CD4-positive, alpha-beta T cell (primary cell): Measurements from ENCODE around the gene PPARD. TPM values are rescaled to one million over a fixed set of nuclear protein-coding genes. Genes with fewer than 3 reads are reported as not detected.
A peak's percentile ranks its signal among the peaks of the same experiment; 100 is the strongest.

ENCODE experiments used
- ATAC-seq: fragments of 200-7000 bp; cut with Tn5 transposase; one replicate; pipeline ENCODE4 v1.10.0; 2022; ENCODE audit warnings: mild to moderate bottlenecking; ENCODE audit not compliant: poor library complexity
- CTCF ChIA-PET: fragments of 350-600 bp; sonication (Branson Sonifier 250); formaldehyde crosslinking; loops from one replicate; lab custom pipeline; 2021; ENCODE audit warnings: antibody characterized with exemption, inconsistent platforms; lab: Charles Lee
- POLR2A ChIA-PET: fragments of 350-600 bp; sonication (Branson Sonifier 250); formaldehyde crosslinking; loops from one replicate; lab custom pipeline; 2021; ENCODE audit warnings: antibody characterized with exemption, inconsistent platforms; lab: Charles Lee
- DNase-seq, 14 experiments: peaks; one replicate each; pipeline ENCODE4 v3.0.0-alpha.2; 2013 to 2020; ENCODE audit warnings: mixed read lengths in 2 of 14
- H3K27ac ChIP-seq, 2 donors: one replicate each; pipeline versions ENCODE4 v1.5.1 to v1.7.0; 2013; ENCODE audit warnings: low read length in 2 of 2, low read depth in 1 of 2, mild to moderate bottlenecking in 1 of 2
- H3K27me3 ChIP-seq, 2 experiments: 1 replicate in 1 of 2; 2 replicates in 1 of 2; pipeline versions ENCODE4 v1.6.1 to v1.7.0; 2013; ENCODE audit warnings: low read length in 2 of 2, control low read depth in 1 of 2, mild to moderate bottlenecking in 1 of 2, moderate library complexity in 1 of 2; ENCODE audit not compliant: insufficient read depth in 2 of 2, control insufficient read depth in 1 of 2
- H3K36me3 ChIP-seq: one replicate; pipeline ENCODE4 v1.6.1; 2013; ENCODE audit warnings: low read length, control low read depth; ENCODE audit not compliant: insufficient read depth
- H3K4me1 ChIP-seq: one replicate; pipeline ENCODE4 v1.6.1; 2013; ENCODE audit warnings: low read length, control low read depth; ENCODE audit not compliant: insufficient read depth
- H3K4me3 ChIP-seq: one replicate; pipeline ENCODE4 v1.5.1; 2013; ENCODE audit warnings: mild to moderate bottlenecking, low read length, moderate library complexity
- H3K9me3 ChIP-seq, 2 experiments: 1 replicate in 1 of 2; 2 replicates in 1 of 2; pipeline versions ENCODE4 v1.6.1 to v1.7.0; 2013; ENCODE audit warnings: low read length in 2 of 2, mild to moderate bottlenecking in 2 of 2, control low read depth in 1 of 2, moderate library complexity in 1 of 2; ENCODE audit not compliant: control insufficient read depth in 1 of 2, insufficient read depth in 1 of 2
- H3K27ac Mint-ChIP-seq: one replicate; pipeline ENCODE4 v1.8.0; 2020; ENCODE audit warnings: mixed read lengths
- H3K27me3 Mint-ChIP-seq: one replicate; pipeline ENCODE4 v1.8.0; 2021; ENCODE audit warnings: mixed read lengths
- H3K36me3 Mint-ChIP-seq: one replicate; pipeline ENCODE4 v1.8.0; 2021; ENCODE audit warnings: low read depth, mixed read lengths
- H3K4me1 Mint-ChIP-seq: one replicate; pipeline ENCODE4 v1.8.0; 2021; ENCODE audit warnings: low read depth, mixed read lengths
- H3K4me3 Mint-ChIP-seq: one replicate; pipeline ENCODE4 v1.8.0; 2020; ENCODE audit warnings: mild to moderate bottlenecking, mixed read lengths
- H3K9me3 Mint-ChIP-seq: one replicate; pipeline ENCODE4 v1.8.0; 2020; ENCODE audit warnings: mixed read lengths
- CTCF ChIP-seq: fragments of 200-600 bp; IDR thresholded peaks from one replicate; pipeline ENCODE4 v1.8.0; 2022; ENCODE audit warnings: antibody characterized with exemption, mild to moderate bottlenecking
- intact Hi-C, 2 experiments: fragments of 100-400 bp; cut with DNase I in 1 of 2; cut with micrococcal nuclease in 1 of 2; formaldehyde crosslinking; loops; one replicate each; pipeline versions ENCODE4 v1.15.1 to v1.9.0; 2023 to 2025; cut with DNase I, micrococcal nuclease
- polyA plus RNA-seq, 2 donors: library from polyadenylated mRNA; unstranded; fragments of 120-200 nt; gene quantifications; one replicate each; pipeline ENCODE4 v1.2.1, GENCODE V29; 2013
- total RNA-seq, 174 experiments: library from RNA in 2 of 174; stranded (reverse) in 2 of 174; gene quantifications; one replicate each; pipeline ENCODE4 v1.2.3 and lab custom pipeline; 2021 to 2026

Gene PPARD
- total RNA-seq, result 10 to 100 TPM; 34.1 to 37.0 TPM
- 19.4 TPM for polyA plus RNA-seq (2013, experiment 1 of 2)
- polyA plus RNA-seq (2013, experiment 2 of 2), result 22.1 TPM
- total RNA-seq (lab: John Stamatoyannopoulos, UW), result 10.7 to 54.8 (median 27.4) reads per million in 172 experiments

- Histone ChIP-seq H3K9me3 (no peaks in the 10 kb centered on the region), H3K27me3 (no peaks in the 10 kb centered on the region), H3K27ac (peak within 1 kb of the TSS; percentile 70 to 87), H3K36me3 (peaks cover 14% of the 10 kb centered on the region), H3K4me3 (peak within 1 kb of the TSS; percentile 87), H3K4me1 (peaks cover 51% of the 10 kb centered on the region)
- Mint-ChIP-seq H3K9me3 (no peaks in the 10 kb centered on the region), H3K36me3 (peaks cover 51% of the 10 kb centered on the region), H3K27me3 (no peaks in the 10 kb centered on the region), H3K4me3 (peak within 1 kb of the TSS; percentile 98), H3K27ac (peak within 1 kb of the TSS; percentile 89), H3K4me1 (peaks cover 59% of the 10 kb centered on the region)
- CTCF ChIA-PET, result interaction anchor here (0.6 to 4.9 kb wide), 21 partner anchors 9 to 331 kb away, joined by 3 to 73 read pairs (median 5); partner anchors contain the start of genes DEF6, FANCE and RPL10A
- peak; percentile 97 for ATAC-seq
- POLR2A ChIA-PET, result interaction anchor here (0.5 to 4.3 kb wide), 12 partner anchors 10 to 390 kb away, joined by 3 to 28 read pairs (median 4); partner anchors contain the start of genes DEF6, FANCE and RPL10A
- TF ChIP-seq CTCF, result peak; percentile 96
- intact Hi-C loops, result loop anchor here (1.0 to 10.0 kb wide), 7 partner anchors 45 to 395 kb away; partner anchors contain the start of genes ARMC12 (in 2 of the 2), RPL10A (in 2 of the 2) and DEF6 (in 1 of the 2)
- peak; percentile 94 to 98 (median 97) for DNase-seq
These were observed at the start of gene PPARD for GRCh38 chr6:35342258-35343091. PPARD (plus strand) TSS chr6:35342558; CDS start chr6:35411088, 68,530 bp downstream.

DNA sequence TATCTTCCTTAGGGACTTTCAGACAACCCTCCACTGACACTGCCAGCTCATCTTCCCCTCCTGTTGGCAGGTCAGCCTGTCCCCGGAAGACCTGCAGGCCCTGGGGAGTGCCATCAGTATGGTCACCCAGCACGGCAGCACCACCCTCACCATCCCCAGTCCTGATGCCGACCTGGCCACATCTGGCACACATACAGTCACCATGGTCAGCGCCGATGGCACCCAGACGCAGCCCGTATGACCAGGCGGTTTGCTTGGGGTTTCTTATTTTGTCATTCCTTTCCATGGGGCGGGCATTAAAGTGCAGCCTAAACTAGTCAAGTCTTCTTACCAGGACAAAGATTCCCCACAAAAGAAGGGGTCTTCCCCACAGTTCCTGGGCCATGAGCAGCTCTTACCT, 48.7 kb upstream of the PPARD start:
- no peak overlapping the region for H3K27ac ChIP-seq
- Mint-ChIP-seq H3K9me3 (no peaks in the 10 kb centered on the region), H3K27me3 (no peaks in the 10 kb centered on the region), H3K4me3 (no peak overlapping the region), H3K36me3 (peaks cover 85% of the 10 kb centered on the region), H3K4me1 (peaks cover 15% of the 10 kb centered on the region), H3K27ac (no peak overlapping the region)
- no peak overlapping the region for H3K4me3 ChIP-seq
- ATAC-seq, result no peak
- CTCF ChIA-PET, result interaction anchor here (1.3 to 7.9 kb wide), 3 partner anchors 33 to 156 kb away, joined by 5 to 75 read pairs (median 10); partner anchors contain the start of genes FANCE and PPARD
- H3K27me3 ChIP-seq, result no peaks in the 10 kb centered on the region
- H3K4me1 ChIP-seq, result peaks cover 19% of the 10 kb centered on the region
- intact Hi-C loops, result loop anchor here (1.0 to 2.0 kb wide), 3 partner anchors 156 to 444 kb away; partner anchors contain the start of gene ARMC12 (in 2 of the 2)
- no peak for TF ChIP-seq CTCF
- no peaks in the 10 kb centered on the region for H3K9me3 ChIP-seq
- DNase-seq, result no peak
- peaks cover 75% of the 10 kb centered on the region for H3K36me3 ChIP-seq
- POLR2A ChIA-PET, result interaction anchor here (1.2 to 9.2 kb wide), 2 partner anchors 34 to 158 kb away, joined by 3 to 94 read pairs; partner anchors contain the start of gene FANCE

DNA sequence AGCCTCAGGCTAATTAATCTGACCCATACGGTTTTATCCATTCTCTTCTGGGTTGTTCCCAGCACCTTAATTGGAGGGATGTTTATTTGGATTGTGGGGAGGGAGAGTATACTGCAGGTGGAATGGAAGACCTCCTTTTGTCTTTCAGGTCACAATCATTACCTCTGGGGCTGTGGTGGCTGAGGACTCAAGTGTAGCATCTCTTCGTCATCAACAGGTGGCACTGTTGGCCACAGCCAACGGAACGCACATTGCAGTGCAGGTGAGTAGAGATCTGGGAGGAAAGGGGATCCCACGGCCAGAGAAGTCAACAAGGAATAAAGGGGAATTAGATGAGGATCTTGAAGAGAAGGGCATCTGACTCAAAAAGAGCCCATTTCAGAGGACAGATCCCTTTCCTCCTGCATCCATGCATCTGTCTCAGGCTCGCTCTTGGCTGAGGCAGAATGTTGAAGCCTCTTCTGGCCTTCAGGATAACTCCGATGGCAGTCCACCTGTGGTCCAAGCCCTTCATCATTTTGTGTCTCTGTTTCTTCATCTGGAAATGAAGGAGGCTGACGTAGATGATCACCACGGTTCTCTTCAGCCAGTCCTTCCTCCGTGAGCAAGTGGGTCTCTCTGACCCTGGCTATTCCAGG, 47.9 kb upstream of the PPARD start:
- no peaks in the 10 kb centered on the region for H3K27me3 Mint-ChIP-seq
- no peak overlapping the region for H3K27ac ChIP-seq
- H3K4me1 Mint-ChIP-seq, result peaks cover 22% of the 10 kb centered on the region
- no peaks in the 10 kb centered on the region for H3K27me3 ChIP-seq
- intact Hi-C loops, result loop anchor here (1.0 to 2.0 kb wide), 3 partner anchors 155 to 443 kb away; partner anchors contain the start of gene ARMC12 (in 2 of the 2)
- no peak overlapping the region for H3K4me3 ChIP-seq
- H3K27ac Mint-ChIP-seq, result peak overlapping the region; percentile 28
- H3K36me3 ChIP-seq, result peaks cover 68% of the 10 kb centered on the region
- peak in 12 of 14 experiments; percentile 34 to 83 (median 53) for DNase-seq
- TF ChIP-seq CTCF, result peak; percentile 88
- H3K36me3 Mint-ChIP-seq, result peaks cover 86% of the 10 kb centered on the region
- H3K9me3 ChIP-seq, result no peaks in the 10 kb centered on the region
- H3K4me3 Mint-ChIP-seq, result peak overlapping the region; percentile 58
- no peaks in the 10 kb centered on the region for H3K9me3 Mint-ChIP-seq
- ChIA-PET POLR2A (interaction anchor here (1.2 to 9.2 kb wide), 2 partner anchors 33 to 158 kb away, joined by 3 to 94 read pairs; partner anchors contain the start of gene FANCE), CTCF (interaction anchor here (1.3 to 7.9 kb wide), 4 partner anchors 33 to 155 kb away, joined by 5 to 75 read pairs (median 8); partner anchors contain the start of genes FANCE and PPARD)
- H3K4me1 ChIP-seq, result peaks cover 23% of the 10 kb centered on the region
- peak; percentile 47 for ATAC-seq
